Measurements from ENCODE around the gene IRF8. TPM values are rescaled to one million over a fixed set of nuclear protein-coding genes. Genes with fewer than 3 reads are reported as not detected.

The IRF8 gene
- total RNA-seq, 2 donors from 2014 or later: 1.8 to 21.2 TPM

- H3K9me3 ChIP-seq: no peaks in the 10 kb centered on the region
- intact Hi-C loops (cut with DNase I): no loop called here
- H3K36me3 ChIP-seq: no peaks in the 10 kb centered on the region
- no peak overlapping the region for H3K27ac ChIP-seq
- TF ChIP-seq CTCF (IDR thresholded peaks at IDR 0.05): no peak
- no peak for TF ChIP-seq POLR2AphosphoS5 (IDR thresholded peaks at IDR 0.05)
- no peak for TF ChIP-seq POLR2A (IDR thresholded peaks at IDR 0.05)
- no peaks in the 10 kb centered on the region for H3K27me3 ChIP-seq (replicated peaks; ENCODE audit: insufficient read depth)
- no peaks in the 10 kb centered on the region for H3K4me1 ChIP-seq (replicated peaks)
- no peak for DNase-seq (ENCODE audit: low spot score)
- H3K4me3 ChIP-seq: no peak overlapping the region
- WGBS: 86% methylated on average over 19 of the region's 19 CpGs
Observed at GRCh38 chr16:85862476-85863383, 36.2 kb upstream of the IRF8 start.

GRCh38 chr16:85863384-85863774 is 35.6 kb upstream of the IRF8 start:
- TF ChIP-seq CTCF (IDR thresholded peaks at IDR 0.05) (no peak), POLR2A (IDR thresholded peaks at IDR 0.05) (no peak), POLR2AphosphoS5 (IDR thresholded peaks at IDR 0.05) (no peak)
- Histone ChIP-seq H3K27ac (no peak overlapping the region), H3K27me3 (replicated peaks; ENCODE audit: insufficient read depth) (no peaks in the 10 kb centered on the region), H3K4me3 (no peak overlapping the region), H3K9me3 (no peaks in the 10 kb centered on the region), H3K4me1 (replicated peaks) (no peaks in the 10 kb centered on the region), H3K36me3 (no peaks in the 10 kb centered on the region)
- 92% methylated on average over 5 of the region's 5 CpGs for WGBS
- no peak for DNase-seq (ENCODE audit: low spot score)
- intact Hi-C loops (cut with DNase I): no loop called here

- no peak for TF ChIP-seq POLR2A (IDR thresholded peaks at IDR 0.05)
- no peak for TF ChIP-seq POLR2AphosphoS5 (IDR thresholded peaks at IDR 0.05)
- TF ChIP-seq CTCF (IDR thresholded peaks at IDR 0.05): no peak
- H3K9me3 ChIP-seq: no peaks in the 10 kb centered on the region
- no peak overlapping the region for H3K4me3 ChIP-seq
- H3K27me3 ChIP-seq (replicated peaks; ENCODE audit: insufficient read depth): no peaks in the 10 kb centered on the region
- no peak for DNase-seq (ENCODE audit: low spot score)
- H3K4me1 ChIP-seq (replicated peaks): no peaks in the 10 kb centered on the region
- no peaks in the 10 kb centered on the region for H3K36me3 ChIP-seq
- intact Hi-C loops (cut with DNase I): no loop called here
- no peak overlapping the region for H3K27ac ChIP-seq
- 94% methylated on average over 1 of the region's 1 CpG for WGBS
Observed at GRCh38 chr16:85864965-85865364, 34.0 kb upstream of the IRF8 start.

GRCh38 chr16:85867189-85867588 is 31.8 kb upstream of the IRF8 start:
- Histone ChIP-seq H3K4me1 (replicated peaks) (no peaks in the 10 kb centered on the region), H3K27ac (no peak overlapping the region), H3K9me3 (no peaks in the 10 kb centered on the region), H3K27me3 (replicated peaks; ENCODE audit: insufficient read depth) (no peaks in the 10 kb centered on the region), H3K4me3 (no peak overlapping the region), H3K36me3 (no peaks in the 10 kb centered on the region)
- no peak for DNase-seq (ENCODE audit: low spot score)
- 82% methylated on average over 2 of the region's 2 CpGs for WGBS
- intact Hi-C loops (cut with DNase I): no loop called here
- TF ChIP-seq POLR2AphosphoS5 (IDR thresholded peaks at IDR 0.05) (no peak), CTCF (IDR thresholded peaks at IDR 0.05) (no peak)

GRCh38 chr16:85868495-85868894 is 30.5 kb upstream of the IRF8 start:
- intact Hi-C loops (cut with DNase I): no loop called here
- DNase-seq (ENCODE audit: low spot score): no peak
- no peak overlapping the region for H3K4me3 ChIP-seq
- no peak for TF ChIP-seq CTCF (IDR thresholded peaks at IDR 0.05)
- TF ChIP-seq POLR2A (IDR thresholded peaks at IDR 0.05): no peak
- no peak for TF ChIP-seq POLR2AphosphoS5 (IDR thresholded peaks at IDR 0.05)
- H3K27me3 ChIP-seq (replicated peaks; ENCODE audit: insufficient read depth): no peaks in the 10 kb centered on the region
- no peak overlapping the region for H3K27ac ChIP-seq
- H3K9me3 ChIP-seq: no peaks in the 10 kb centered on the region
- 88% methylated on average over 8 of the region's 8 CpGs for WGBS
- H3K36me3 ChIP-seq: no peaks in the 10 kb centered on the region
- H3K4me1 ChIP-seq (replicated peaks): no peaks in the 10 kb centered on the region
